ENCODE measurements around the gene INPP5J.
A peak's percentile ranks its signal among the peaks of the same experiment; 100 is the strongest.

DNA sequence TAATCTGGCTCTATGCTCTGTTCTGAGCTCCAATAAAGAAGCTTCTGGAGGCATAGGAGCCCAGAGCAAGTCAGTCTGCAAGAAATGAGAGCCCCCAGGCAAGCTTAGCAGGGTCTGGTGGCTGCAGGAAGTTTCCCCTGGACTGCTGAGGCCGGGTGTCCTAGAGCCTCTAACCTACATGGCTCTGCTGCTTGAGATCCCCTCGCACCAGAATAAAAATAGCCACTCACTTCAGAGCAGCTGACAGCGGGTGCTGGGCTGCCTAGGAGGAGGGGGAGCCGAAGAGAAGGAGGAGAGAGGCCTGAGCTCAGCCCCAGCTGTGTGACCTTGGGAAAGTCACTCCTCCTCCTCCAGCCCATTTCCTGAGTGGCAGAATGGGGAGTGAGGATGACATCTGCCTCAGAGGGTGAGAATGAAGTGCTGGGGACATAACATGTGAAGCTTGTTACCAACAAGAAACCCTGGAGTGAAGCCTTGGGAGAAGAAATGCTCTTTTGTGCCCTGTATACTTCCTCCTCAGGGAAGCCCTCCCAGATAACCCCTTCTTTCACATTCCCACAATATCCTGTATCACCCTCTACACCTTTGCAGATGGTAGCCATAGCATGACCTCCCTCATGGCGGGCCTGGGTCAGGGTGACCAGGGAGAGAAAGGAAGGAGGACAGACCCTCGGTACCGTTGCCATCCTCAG is 3.6 kb upstream of the INPP5J start:
- TF ChIP-seq, protein P1, sequence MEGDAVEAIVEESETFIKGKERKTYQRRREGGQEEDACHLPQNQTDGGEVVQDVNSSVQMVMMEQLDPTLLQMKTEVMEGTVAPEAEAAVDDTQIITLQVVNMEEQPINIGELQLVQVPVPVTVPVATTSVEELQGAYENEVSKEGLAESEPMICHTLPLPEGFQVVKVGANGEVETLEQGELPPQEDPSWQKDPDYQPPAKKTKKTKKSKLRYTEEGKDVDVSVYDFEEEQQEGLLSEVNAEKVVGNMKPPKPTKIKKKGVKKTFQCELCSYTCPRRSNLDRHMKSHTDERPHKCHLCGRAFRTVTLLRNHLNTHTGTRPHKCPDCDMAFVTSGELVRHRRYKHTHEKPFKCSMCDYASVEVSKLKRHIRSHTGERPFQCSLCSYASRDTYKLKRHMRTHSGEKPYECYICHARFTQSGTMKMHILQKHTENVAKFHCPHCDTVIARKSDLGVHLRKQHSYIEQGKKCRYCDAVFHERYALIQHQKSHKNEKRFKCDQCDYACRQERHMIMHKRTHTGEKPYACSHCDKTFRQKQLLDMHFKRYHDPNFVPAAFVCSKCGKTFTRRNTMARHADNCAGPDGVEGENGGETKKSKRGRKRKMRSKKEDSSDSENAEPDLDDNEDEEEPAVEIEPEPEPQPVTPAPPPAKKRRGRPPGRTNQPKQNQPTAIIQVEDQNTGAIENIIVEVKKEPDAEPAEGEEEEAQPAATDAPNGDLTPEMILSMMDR (IDR thresholded peaks at IDR 0.05) = no peak
- TF ChIP-seq POLR2A (IDR thresholded peaks at IDR 0.05) = peak in 1 of 2 donors; percentile 66

All from heart left ventricle (tissue), 13 donors.